AG04449 (cell line): ENCODE measurements around the gene RPP21.

Experiments used
- CTCF ChIA-PET: fragments of 350-600 bp; formaldehyde crosslinking; extraction: SDS; loops from one replicate; lab custom pipeline; 2021; ENCODE audit warnings: antibody characterized with exemption; lab: Yijun Ruan, JAX
- POLR2A ChIA-PET: fragments of 400-600, 350-600 bp; formaldehyde crosslinking; extraction: SDS; loops from one replicate; lab custom pipeline; 2020; ENCODE audit warnings: antibody characterized with exemption, inconsistent platforms; lab: Yijun Ruan, JAX
- DNase-seq: peaks from one replicate; pipeline ENCODE4 v3.0.0-alpha.2; 2010; ENCODE audit warnings: low read depth, low spot score
- H3K4me3 ChIP-seq: 2 replicates; pipeline ENCODE4 v1.5.1; 2011; ENCODE audit warnings: low read depth, mild to moderate bottlenecking, control low read depth, low read length
- TF ChIP-seq, protein P1 (sequence below): IDR thresholded peaks from one replicate; pipeline ENCODE4 v1.5.1; 2011; ENCODE audit warnings: mild to moderate bottlenecking, moderate library complexity, low read length, control low read depth, inconsistent platforms; ENCODE audit not compliant: insufficient read depth; ENCODE audit errors: missing control alignments

The RPP21 gene

DNA sequence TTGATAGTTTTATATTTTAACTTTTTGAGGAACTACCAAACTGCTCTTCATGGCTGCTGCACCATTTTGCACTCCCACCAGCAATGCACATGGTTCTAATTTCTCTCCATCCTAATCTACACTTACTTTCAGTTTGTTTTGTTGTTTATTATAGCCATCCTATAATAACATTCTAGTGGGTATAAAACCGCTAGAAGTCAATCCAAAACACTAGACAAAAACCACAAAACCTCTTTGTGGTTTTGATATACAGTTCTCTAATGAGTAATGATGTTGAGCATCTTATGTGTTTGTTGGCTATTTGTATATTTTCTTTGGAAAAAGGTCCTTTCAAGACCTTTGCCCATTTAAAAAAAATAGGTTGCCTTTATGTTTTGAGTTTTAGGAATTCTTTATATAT, 5.6 kb downstream of the RPP21 start:
- TF ChIP-seq, protein P1, sequence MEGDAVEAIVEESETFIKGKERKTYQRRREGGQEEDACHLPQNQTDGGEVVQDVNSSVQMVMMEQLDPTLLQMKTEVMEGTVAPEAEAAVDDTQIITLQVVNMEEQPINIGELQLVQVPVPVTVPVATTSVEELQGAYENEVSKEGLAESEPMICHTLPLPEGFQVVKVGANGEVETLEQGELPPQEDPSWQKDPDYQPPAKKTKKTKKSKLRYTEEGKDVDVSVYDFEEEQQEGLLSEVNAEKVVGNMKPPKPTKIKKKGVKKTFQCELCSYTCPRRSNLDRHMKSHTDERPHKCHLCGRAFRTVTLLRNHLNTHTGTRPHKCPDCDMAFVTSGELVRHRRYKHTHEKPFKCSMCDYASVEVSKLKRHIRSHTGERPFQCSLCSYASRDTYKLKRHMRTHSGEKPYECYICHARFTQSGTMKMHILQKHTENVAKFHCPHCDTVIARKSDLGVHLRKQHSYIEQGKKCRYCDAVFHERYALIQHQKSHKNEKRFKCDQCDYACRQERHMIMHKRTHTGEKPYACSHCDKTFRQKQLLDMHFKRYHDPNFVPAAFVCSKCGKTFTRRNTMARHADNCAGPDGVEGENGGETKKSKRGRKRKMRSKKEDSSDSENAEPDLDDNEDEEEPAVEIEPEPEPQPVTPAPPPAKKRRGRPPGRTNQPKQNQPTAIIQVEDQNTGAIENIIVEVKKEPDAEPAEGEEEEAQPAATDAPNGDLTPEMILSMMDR, result no peak
- no peak for DNase-seq
- CTCF ChIA-PET, result interaction anchor here (1.8 to 2.4 kb wide), 2 partner anchors 17 to 47 kb away, joined by 4 to 9 read pairs; no protein-coding TSS in a partner anchor
- no peak overlapping the region for H3K4me3 ChIP-seq
- POLR2A ChIA-PET, result no interaction called here

DNA sequence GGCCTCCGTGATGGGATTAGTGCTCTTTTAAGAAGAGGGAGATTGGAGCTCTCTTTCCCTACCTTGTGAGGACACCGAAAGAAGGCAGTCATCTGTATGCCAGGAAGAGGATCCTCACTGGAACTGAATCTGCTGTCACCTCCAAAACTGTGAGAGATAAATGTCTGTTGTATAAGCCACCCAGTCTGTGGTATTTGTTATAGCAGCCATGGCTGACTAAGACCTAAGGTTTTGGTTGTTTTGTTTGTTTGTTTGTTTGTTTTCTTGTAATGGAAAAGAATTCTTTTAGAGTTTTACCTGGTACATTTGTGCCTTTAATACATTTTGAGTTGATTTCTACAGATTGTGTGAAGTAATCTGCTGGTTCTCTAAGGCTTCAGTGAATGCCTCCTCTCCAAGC, 7.6 kb downstream of the RPP21 start:
- no peak overlapping the region for H3K4me3 ChIP-seq
- no peak for DNase-seq
- CTCF ChIA-PET, result interaction anchor here (0.8 to 3.2 kb wide), 5 partner anchors 15 to 135 kb away, joined by 3 to 12 read pairs (median 9); no protein-coding TSS in a partner anchor
- TF ChIP-seq, protein P1, result no peak
- POLR2A ChIA-PET, result no interaction called here

DNA sequence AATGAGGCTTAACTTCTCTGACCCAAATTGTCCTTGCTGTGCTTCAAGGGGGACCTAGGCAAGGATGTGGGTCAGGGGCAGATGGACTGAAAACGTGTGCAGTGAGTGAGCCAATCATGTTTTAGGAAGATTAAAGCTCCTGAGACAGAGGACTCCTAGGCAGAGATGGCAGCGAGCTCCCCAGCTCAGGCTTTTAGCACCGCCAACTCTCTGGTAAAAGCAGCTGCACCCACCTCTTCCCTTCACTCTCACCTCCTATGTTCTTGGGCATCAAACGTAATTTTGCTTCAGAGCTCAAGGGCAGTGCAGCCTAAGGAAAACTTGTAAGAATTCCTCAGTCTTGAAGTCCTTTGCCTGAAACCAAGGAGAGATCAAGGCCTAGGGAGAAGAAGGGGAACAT, 10.3 kb downstream of the RPP21 start:
- H3K4me3 ChIP-seq, result no peak overlapping the region
- TF ChIP-seq, protein P1, result no peak
- POLR2A ChIA-PET, result no interaction called here
- CTCF ChIA-PET, result interaction anchor here (1.8 to 3.2 kb wide), 2 partner anchors 45 to 98 kb away, joined by 7 to 12 read pairs; no protein-coding TSS in a partner anchor
- DNase-seq, result no peak

DNA sequence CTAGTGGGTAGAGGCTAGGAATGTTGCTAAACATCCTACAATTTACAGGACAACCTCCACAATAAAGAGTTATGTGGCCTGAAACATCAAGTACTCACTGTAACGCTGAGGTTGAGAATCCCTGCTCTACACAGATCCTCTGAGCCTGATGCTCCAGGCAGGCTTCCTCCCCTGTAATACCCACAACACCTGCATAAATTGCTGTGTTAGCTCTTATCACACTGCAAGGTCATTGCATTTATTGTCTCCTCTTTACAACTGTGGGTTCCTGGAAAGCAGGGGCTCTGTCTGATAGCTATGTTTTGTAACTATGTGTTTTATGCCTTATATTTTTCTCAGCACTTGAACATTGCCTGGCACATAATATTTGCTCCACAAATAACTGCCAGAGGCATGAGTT, 11.6 kb downstream of the RPP21 start:
- TF ChIP-seq, protein P1, result no peak
- DNase-seq, result no peak
- ChIA-PET POLR2A (no interaction called here), CTCF (interaction anchor here (0.9 to 1.5 kb wide), 6 partner anchors 10 to 94 kb away, joined by 3 to 6 read pairs (median 5); no protein-coding TSS in a partner anchor)
- no peak overlapping the region for H3K4me3 ChIP-seq

DNA sequence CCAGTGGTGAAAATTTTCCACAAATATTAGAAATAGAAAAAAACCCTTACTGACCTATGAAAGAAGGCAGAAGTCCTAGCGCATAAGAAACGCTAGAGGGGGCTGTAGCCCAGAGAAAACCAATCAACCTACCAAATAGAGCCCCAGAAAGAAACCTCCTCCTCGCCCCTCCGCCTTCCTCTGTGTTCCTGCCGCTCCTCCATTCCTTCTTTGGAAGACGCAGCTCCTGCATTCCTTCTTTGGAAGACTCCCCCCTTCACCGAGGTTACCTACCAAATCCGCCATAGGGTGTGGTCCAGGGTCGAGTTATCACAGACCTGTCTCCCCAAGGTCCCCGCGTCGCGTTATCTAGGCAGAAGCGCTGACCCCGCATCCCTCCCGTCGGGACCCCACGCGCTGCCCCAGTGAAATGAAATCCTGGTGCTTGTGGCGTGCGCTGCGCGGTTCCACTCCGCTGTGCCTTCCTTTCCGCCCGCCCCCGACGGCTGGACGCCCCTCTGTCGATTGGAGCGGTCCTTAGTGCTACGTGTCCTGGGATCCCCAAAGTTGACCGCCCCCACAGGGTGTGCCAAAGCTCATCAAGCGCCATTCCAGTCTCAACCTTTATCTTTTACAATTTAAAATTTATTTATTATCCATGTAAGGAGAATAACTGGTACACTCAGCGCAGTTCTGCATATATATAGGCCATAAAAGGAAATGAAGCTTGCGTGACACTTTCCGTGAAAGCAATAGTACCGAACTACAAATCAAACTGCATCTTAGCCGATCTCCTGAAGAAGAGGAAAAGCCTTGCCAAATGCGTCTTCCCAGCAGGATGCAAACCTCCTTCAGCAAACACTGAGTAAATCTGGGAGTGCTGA, 13.0 kb downstream of the RPP21 start:
- TF ChIP-seq, protein P1, result peak; percentile 47
- ChIA-PET POLR2A (no interaction called here), CTCF (interaction anchor here (0.8 to 3.6 kb wide), 29 partner anchors 10 to 185 kb away, joined by 3 to 34 read pairs (median 5); partner anchors contain the start of gene RPP21)
- DNase-seq, result peak; percentile 17
- peak overlapping the region; percentile 57 for H3K4me3 ChIP-seq

DNA sequence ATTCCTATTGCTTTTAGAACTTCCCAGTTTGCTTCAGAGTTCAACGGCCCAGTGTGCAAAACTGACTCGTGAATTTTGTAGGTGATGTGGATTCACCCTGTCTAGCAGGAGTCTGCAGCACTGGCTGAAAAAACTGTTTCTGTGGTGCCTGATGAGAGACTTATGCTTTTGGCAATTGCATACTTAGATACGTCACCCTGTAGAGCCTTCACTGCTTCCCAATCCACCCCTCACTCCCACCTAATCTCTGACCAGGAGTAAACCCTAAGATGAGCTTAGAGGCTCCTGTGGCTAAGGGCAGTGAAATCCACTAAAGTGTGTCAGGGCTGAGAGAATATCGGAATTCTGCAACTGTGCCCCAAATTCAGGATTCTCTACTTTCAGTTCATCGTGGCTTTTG, 14.3 kb downstream of the RPP21 start:
- TF ChIP-seq, protein P1, result no peak
- DNase-seq, result no peak
- POLR2A ChIA-PET, result no interaction called here
- CTCF ChIA-PET, result interaction anchor here (0.9 to 3.6 kb wide), 19 partner anchors 10 to 152 kb away, joined by 3 to 34 read pairs (median 6); partner anchors contain the start of gene RPP21
- H3K4me3 ChIP-seq, result no peak overlapping the region
